DMS 273 (cell line): ENCODE data around the gene KDM8.
"Not testable (repeated sequence)": the region's sequence is repeated elsewhere in the genome, so short reads cannot be mapped to it uniquely, and the experiment has no call there.

Experiments used
- DNase-seq: peaks from one replicate; lab custom pipeline; 2025; ENCODE audit not compliant: unreplicated experiment; lab: John Stamatoyannopoulos, UW

Gene KDM8

DNA sequence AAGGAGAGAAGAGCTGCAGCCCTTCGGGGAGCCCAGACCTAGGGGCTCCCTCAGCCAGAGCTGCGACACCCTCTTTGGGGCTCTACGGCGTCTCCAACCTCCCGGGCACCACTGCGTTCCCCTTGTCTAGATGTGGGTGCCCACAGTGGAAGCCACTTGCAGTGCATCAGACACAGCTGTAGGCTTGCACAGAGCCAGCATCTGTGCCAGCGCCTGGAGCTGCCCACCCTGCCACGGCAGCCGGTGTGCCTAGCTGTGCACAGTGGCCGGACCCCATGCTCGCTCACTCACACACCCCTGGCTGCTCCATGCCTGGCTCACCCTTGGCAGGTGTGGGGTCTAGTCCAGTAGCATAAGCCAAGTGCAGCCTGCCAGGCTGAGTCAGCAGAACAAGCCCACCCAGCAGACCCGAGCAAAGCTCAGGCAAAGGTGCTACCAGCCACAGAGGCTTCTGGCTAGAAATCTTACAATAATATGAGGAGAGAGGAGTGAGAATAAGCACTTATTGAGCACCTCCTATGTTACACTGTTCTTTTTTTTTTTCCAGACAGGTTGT lies 12.9 kb upstream of the KDM8 start:
- no peak for DNase-seq

- DNase-seq: no peak
Observed at GRCh38 chr16:27191352-27191924, 11.9 kb upstream of the KDM8 start.

DNA sequence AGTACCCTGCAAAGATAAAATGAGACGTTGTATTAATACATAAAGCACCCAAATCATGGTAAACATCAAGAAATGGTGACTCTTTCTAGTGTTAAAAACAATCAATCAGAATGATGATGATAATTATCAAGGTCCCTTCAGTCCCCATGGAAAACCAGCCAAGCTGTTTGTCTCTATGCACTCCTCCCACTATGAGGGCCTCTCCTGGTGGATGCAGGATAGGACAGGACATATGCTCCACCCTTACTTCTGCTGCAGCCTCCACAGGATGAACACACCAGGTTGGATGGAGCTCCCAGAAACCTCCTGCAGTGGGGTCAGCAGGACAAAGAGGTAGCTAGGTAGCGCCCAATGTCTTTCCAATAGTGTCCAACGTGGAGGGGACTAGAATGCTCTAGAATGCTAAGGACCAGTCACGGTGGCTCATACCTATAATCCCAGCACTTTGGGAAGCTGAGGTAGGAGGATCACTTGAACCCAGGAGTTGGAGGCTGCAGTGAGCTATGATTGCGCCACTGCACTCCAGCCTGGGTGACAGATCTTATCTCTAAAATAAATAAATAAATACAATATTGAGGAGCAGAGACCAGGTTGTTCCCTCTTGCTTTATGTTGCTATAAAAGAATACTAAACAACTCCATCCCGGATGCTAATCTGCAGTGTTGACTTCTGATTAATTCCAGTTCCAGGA lies 9.9 kb upstream of the KDM8 start:
- peak; percentile 38 for DNase-seq

GRCh38 chr16:27195076-27195741 lies 8.1 kb upstream of the KDM8 start:
- DNase-seq: no peak

DNA sequence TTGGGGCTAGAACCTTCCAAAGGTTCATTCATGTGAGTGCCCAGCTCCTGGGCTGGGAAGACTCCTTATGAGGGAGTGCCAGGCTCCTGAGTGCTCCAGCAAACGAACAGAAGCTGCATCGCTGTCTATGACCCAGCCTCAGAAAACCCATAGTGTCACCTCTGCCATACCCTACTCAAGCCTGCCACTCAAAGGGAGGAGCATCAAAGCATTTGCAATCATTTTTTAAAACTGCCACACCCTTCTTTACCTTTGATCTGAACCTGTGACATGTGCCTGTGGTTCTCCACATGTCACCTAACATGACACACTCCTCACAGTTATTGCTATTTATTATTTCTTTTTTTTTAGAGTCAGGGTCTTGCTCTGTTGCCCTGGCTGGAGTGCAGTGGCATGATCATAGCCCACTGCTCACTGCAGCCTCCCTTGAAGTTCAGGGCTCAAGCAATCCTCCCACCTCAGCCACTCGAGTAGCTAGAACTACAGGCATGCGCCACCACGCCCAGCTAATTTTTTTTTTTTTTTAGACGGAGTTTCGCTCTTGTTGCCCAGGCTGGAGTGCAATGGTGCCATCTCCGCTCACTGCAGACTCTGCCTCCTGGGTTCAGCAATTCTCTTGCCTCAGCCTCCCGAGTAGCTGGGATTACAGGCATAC lies 7.3 kb upstream of the KDM8 start:
- DNase-seq: no peak

DNA sequence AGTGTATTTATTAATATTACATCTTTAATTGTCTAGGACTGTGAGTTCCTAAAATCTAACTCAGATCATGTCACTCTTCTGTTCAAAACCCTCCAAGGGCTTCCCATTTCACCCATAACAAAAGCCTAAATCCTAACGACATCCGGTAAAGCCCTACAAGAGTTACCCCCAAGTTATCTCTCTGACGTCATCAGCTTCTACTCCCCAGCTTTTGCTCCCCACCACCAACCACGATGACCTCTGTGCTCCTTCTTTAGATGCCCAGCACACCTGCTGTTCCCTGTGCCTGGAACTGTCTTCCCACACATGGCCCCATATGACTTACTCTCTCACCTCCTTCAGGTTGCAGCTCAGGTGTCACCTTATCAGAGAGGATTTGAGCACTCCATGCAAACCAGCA lies 6.3 kb upstream of the KDM8 start:
- DNase-seq: no peak

GRCh38 chr16:27198451-27199234 lies 4.7 kb upstream of the KDM8 start:
- DNase-seq: no peak

DNA sequence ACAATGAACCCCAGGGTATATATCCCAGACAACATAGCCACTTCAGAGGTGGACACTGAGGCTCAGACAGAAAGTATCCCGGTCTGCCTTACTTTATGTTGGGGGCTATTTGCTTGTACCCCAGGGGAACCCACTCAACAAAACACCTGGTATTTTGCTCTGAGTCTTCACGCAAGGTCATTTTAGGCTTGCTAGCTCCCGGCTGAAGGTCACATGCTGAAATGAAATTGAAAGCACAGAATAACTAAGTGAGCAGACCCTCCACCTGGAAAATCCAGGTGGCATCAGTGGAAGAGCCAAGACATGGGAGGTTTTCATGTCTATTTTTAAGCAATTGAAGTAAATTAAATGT lies 4.1 kb upstream of the KDM8 start:
- DNase-seq: no peak

DNA sequence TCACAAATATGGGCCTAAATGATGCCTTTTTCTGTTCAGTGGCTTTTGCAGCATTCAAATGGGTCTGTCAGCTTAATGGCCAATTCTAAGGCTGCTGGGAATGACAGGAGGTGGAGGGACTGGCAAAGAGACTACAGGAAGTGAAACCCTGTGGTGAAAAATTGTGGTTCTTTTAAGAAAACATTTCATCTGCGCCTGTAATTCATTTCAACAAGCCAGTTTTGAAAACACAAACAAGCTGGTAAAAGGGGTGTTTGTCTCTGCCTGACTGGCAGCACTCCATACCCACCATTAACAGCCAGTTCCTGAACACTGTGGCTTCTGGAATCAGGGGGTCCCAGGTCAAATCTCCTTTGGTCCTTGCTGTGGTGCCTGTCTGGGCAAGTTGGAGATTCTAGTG lies 3.6 kb upstream of the KDM8 start:
- DNase-seq: no peak

- not testable (repeated sequence) for DNase-seq
Observed at GRCh38 chr16:27200914-27201313, 2.4 kb upstream of the KDM8 start.

DNA sequence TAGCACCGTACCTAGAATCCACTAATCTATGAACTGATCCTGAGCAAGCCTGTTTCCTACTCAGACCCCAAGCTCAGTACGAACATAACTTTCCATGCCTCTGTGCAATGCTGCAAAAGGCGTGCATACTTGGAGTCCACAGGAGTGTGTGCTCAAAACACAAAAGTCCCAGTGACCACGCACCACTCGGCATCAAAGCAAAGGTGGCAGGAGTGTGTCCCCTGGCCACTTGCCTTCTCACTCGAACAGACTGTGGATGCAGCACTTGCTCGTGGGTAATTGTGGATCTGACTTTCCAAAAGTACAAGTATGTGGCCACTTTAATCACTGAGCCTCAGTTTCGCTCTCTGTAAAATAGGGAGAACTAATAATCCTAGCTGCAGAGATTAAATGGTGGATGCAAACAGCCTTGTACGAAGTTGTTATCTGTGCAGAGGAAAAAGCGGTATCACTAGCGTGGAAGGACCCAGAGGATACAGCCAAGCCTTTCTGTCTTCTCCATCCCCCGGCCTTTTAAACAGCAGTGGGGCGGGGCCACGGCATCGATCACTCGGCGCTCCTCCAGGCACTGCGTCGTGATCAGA lies 311 bp upstream of the KDM8 start:
- DNase-seq: peak; percentile 97

DNA sequence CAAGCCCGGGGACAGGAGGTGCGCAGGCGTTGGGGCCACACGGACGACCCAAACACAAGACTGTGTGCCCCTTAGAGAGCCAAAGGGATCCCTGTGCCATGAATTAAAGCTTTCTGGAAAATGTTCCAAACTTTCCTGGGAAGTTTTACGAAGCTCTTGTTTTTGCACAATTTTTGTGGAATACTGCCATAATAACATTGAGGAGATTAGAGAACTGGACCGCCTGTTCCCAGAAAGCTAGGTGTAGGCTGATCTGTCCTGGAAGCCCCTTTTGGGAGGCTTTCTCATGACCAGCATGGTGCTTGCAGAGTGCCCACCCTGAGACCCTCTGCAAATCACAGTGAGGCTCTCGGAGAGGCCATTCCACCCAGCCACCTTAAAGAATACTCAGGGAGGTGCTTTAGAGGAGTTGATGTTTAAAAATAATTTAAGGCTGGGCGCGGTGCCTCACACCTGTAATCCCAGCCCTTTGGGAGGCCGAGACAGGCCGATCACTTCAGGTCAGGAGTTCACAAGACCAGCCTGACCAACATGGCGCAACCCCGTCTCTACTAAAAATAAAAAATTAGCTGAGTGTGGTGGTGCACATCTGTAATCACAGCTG lies 1.1 kb downstream of the KDM8 start:
- DNase-seq: no peak

DNA sequence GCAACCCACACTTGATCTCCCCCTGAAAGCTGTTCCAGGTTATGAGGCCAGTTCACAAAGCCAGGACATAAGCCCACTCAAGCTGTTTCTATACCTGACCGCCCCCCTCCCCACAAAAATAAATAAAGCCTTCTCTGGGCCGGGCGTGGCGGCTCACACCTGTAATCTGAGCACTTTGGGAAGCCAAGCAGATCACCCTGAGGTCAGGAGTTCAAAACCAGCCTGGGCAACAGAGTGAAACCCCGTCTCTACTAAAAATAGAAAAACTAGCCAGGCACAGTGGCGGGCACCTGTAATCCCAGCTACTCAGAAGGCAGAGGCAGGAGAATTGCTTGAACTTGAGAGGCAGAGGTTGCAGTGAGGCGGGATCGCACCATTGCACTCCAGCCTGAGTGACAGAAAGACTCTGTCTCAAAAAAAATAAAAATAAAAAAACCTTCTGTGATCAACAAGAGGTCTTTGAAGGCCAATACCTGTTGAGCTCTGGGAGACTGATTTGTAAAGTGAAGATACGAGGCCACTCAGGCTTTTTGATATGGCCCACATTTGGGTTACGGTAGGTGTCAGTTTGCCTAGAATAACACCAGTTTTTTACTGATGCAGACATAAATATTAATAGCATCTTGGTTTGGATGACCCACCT lies 2.2 kb downstream of the KDM8 start:
- no peak for DNase-seq

DNA sequence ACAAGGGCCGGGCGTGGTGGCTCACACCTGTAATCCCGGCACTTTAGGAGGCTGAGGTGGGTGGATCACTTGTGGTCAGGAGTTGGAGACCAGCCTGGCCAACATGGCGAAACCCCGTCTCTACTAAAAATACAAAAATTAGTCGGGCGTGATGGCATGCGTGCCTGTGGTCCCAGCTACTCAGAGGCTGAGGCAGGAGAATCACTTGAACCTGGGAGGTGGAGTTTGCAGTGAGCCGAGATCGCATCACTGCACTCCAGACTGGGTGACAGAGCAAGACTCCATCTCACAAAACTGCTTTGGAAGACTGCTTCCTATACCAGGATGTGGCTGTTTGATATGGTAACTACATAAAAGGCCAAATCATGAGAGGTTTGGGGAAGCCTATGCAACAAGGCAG lies 3.8 kb downstream of the KDM8 start:
- DNase-seq: not testable (repeated sequence)

DNA sequence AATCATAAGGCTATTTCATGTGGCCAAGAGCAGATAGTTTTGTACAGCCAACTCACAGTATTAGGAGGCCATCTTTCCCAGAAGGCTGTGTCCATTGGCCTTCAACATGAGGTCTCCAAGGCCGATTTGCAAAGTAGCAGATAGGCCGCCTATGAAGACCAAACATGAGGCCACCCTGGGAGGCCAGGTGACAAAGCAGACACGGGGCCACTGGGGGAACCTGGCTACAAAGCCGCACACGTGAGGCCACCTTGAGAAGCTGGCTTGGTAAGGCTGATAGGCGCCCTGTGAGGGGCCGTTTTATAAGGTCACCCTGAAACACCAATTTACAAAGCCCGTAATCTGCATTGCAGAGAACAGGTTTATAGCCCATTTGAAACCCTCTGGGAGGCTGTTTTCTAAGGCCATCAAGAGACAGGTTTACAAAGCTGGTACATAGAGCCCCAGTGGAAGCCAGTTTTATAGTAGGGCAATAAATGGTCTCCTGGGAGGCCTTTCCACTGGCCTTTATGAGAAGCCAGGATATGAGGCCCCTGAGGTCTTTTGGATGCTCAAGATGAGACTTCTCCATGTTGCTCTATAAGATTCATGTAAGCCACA lies 4.9 kb downstream of the KDM8 start:
- DNase-seq: no peak

GRCh38 chr16:27208796-27209195 lies 5.5 kb downstream of the KDM8 start:
- DNase-seq: no peak

DNA sequence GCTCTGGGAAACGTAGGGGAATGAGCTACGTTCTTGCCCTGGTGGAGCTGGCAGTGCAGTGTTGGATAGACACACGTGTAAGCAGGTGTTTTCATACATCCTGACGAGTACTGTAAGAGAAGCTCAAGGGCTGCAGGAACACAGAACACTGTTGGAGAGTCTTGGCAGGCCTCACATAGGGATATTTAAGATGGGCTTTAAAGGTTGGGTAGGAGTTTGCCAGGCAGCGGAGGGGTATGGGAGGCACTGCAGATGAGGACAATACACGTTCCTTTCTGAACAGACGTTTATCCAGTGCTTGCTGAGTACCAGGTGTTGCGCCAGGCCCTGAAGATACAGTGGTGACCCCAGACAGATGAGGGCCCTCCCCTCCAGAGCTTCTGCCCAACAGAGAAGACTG lies 6.3 kb downstream of the KDM8 start:
- DNase-seq: no peak

DNA sequence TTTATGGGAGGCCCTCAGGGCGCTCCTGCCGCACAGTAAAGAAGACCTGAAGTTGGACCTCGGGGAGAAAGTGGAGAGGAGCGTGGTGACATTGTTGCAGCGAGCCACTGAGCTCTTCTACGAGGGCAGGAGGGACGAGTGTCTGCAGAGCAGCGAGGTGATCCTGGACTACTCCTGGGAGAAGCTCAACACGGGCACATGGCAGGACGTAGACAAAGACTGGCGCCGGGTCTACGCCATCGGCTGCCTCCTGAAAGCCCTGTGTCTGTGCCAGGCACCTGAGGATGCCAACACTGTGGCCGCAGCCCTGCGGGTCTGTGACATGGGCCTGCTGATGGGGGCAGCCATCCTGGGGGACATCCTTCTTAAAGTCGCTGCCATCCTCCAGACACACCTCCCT lies 6.8 kb downstream of the KDM8 start:
- DNase-seq: no peak

- DNase-seq: no peak
Observed at GRCh38 chr16:27211026-27211425, 7.7 kb downstream of the KDM8 start.
